GF-D8 (cell line): ENCODE measurements around the gene TRIM63.

ENCODE experiments used
- DNase-seq: peaks from one replicate; lab custom pipeline; 2025; lab: John Stamatoyannopoulos, UW

Gene TRIM63

GRCh38 chr1:26084844-26085243 lies 17.4 kb upstream of the TRIM63 start:
- no peak for DNase-seq

- DNase-seq, result no peak
These were observed 16.7 kb upstream of the TRIM63 start for GRCh38 chr1:26084091-26084561.

- DNase-seq, result no peak
These were observed 15.8 kb upstream of the TRIM63 start for GRCh38 chr1:26083208-26083607.

GRCh38 chr1:26082020-26082350 lies 14.6 kb upstream of the TRIM63 start:
- DNase-seq, result no peak

- DNase-seq, result no peak
These were observed 14.0 kb upstream of the TRIM63 start for GRCh38 chr1:26081267-26082019.

GRCh38 chr1:26079960-26080814 lies 12.8 kb upstream of the TRIM63 start:
- no peak for DNase-seq

- DNase-seq, result no peak
These were observed 11.7 kb upstream of the TRIM63 start for GRCh38 chr1:26079178-26079563.

- no peak for DNase-seq
These were observed 11.1 kb upstream of the TRIM63 start for GRCh38 chr1:26078286-26079177.

GRCh38 chr1:26077524-26077923 lies 10.1 kb upstream of the TRIM63 start:
- DNase-seq, result no peak

- DNase-seq, result no peak
These were observed 8.2 kb upstream of the TRIM63 start for GRCh38 chr1:26075421-26076144.

GRCh38 chr1:26072305-26072704 lies 4.9 kb upstream of the TRIM63 start:
- DNase-seq, result no peak

- DNase-seq, result no peak
These were observed 3.5 kb upstream of the TRIM63 start for GRCh38 chr1:26070963-26071342.

- DNase-seq, result no peak
These were observed 3.0 kb upstream of the TRIM63 start for GRCh38 chr1:26070296-26070962.

GRCh38 chr1:26069941-26070295 lies 2.5 kb upstream of the TRIM63 start:
- DNase-seq, result no peak

- DNase-seq, result no peak
These were observed 573 bp downstream of the TRIM63 start for GRCh38 chr1:26066857-26067256.

GRCh38 chr1:26066160-26066559 lies 1.3 kb downstream of the TRIM63 start:
- no peak for DNase-seq

GRCh38 chr1:26064553-26064952 lies 2.9 kb downstream of the TRIM63 start:
- no peak for DNase-seq

GRCh38 chr1:26060832-26061574 lies 6.4 kb downstream of the TRIM63 start:
- no peak for DNase-seq

- no peak for DNase-seq
These were observed 7.5 kb downstream of the TRIM63 start for GRCh38 chr1:26059906-26060305.

GRCh38 chr1:26058052-26058595 lies 9.3 kb downstream of the TRIM63 start:
- no peak for DNase-seq
